HepG2 (cell line): ENCODE measurements around the gene DDX46. TPM values are rescaled to one million over a fixed set of nuclear protein-coding genes. Genes with fewer than 3 reads are reported as not detected.

ENCODE experiments used
- ATAC-seq: fragments of 200-7000 bp; cut with Tn5 transposase; 3 replicates; pipeline ENCODE4 v1.9.1; 2020; ENCODE audit warnings: mild to moderate bottlenecking, moderate library complexity
- BruUV-seq: library from RNA; stranded (reverse); fragments of 400-500 nt; replicated peaks from 2 replicates; lab custom pipeline; 2021; lab: Mats Ljungman, UMichigan
- CTCF ChIA-PET: fragments of 300-600 bp; formaldehyde crosslinking; extraction: SDS; loops from one replicate; lab custom pipeline; 2021; ENCODE audit warnings: low total read pairs, inconsistent platforms, low intra/inter-chr PET ratio; lab: Yijun Ruan, JAX
- POLR2A ChIA-PET: fragments of 350-600 bp; sonication (Branson Sonifier 250); formaldehyde crosslinking; loops from one replicate; lab custom pipeline; 2020; ENCODE audit warnings: antibody characterized with exemption, inconsistent platforms; lab: Yijun Ruan, JAX
- DNase-seq: peaks from one replicate; pipeline ENCODE4 v3.0.0-alpha.2; 2015; ENCODE audit warnings: low spot score
- FAIRE-seq: peaks from 3 replicates; lab custom pipeline; 2011; peaks lifted over from hg19 to GRCh38; lab: Jason Lieb, UNC
- H2AFZ ChIP-seq: one replicate; pipeline ENCODE4 v1.6.1; 2011; ENCODE audit warnings: low read length, inconsistent platforms
- H3K27ac ChIP-seq: fragments of 300-600 bp; 3 replicates; pipeline ENCODE4 v1.8.0; 2011; ENCODE audit warnings: mixed run types, mild to moderate bottlenecking, mixed read lengths, low read length, inconsistent platforms; ENCODE audit not compliant: insufficient read depth; ENCODE audit errors: extremely low read length
- H3K27me3 ChIP-seq, 2 experiments: fragments of 200-600 bp in 1 of 2; 2 replicates in 1 of 2; 3 replicates in 1 of 2; pipeline versions ENCODE4 v1.6.0 to v1.8.0; 2011; ENCODE audit warnings: low read length in 2 of 2, mild to moderate bottlenecking in 2 of 2, moderate library complexity in 2 of 2, inconsistent platforms in 1 of 2; ENCODE audit not compliant: insufficient read depth in 2 of 2, control insufficient read depth in 1 of 2
- H3K36me3 ChIP-seq, 2 experiments: fragments of 200-600 bp in 1 of 2; replicated peaks in 1 of 2; 2 replicates in 1 of 2; 3 replicates in 1 of 2; pipeline versions ENCODE4 v1.5.1 to v1.8.0; 2011; ENCODE audit warnings: low read length in 2 of 2, inconsistent platforms in 1 of 2; ENCODE audit not compliant: insufficient read depth in 2 of 2, control insufficient read depth in 1 of 2
- H3K4me1 ChIP-seq: 2 replicates; pipeline ENCODE4 v1.5.1; 2012; ENCODE audit warnings: low read length, inconsistent platforms; ENCODE audit not compliant: insufficient read depth
- H3K4me2 ChIP-seq: 2 replicates; pipeline ENCODE4 v1.6.0; 2011; ENCODE audit warnings: low read depth, low read length, inconsistent platforms
- H3K4me3 ChIP-seq, 3 experiments: fragments of 200-600 bp in 1 of 3; sonication (generic), shearing (Covaris generic) in 1 of 3; replicated peaks in 1 of 3; 2 replicates each; pipeline ENCODE4 v1.5.1; 2011 to 2016; ENCODE audit warnings: low read length in 3 of 3, inconsistent platforms in 2 of 3, low read depth in 2 of 3, mild to moderate bottlenecking in 2 of 3, control low read depth in 1 of 3, mixed read lengths in 1 of 3; ENCODE audit not compliant: insufficient read depth in 1 of 3
- H3K79me2 ChIP-seq: one replicate; pipeline ENCODE4 v1.6.1; 2011; ENCODE audit warnings: low read length, inconsistent platforms; ENCODE audit not compliant: insufficient read depth
- H3K9ac ChIP-seq: 2 replicates; pipeline ENCODE4 v1.6.0; 2011; ENCODE audit warnings: mild to moderate bottlenecking, low read depth, low read length, inconsistent platforms; ENCODE audit not compliant: insufficient read depth
- H3K9me3 ChIP-seq: 2 replicates; pipeline ENCODE4 v1.5.1; 2012; ENCODE audit warnings: mild to moderate bottlenecking, low read length
- H4K20me1 ChIP-seq: 2 replicates; pipeline ENCODE4 v1.6.0; 2011; ENCODE audit warnings: inconsistent platforms, mild to moderate bottlenecking, low read length, moderate library complexity; ENCODE audit not compliant: insufficient read depth
- CEBPZ ChIP-seq: IDR thresholded peaks from 2 replicates; pipeline ENCODE4 v1.6.1; 2012; ENCODE audit warnings: low read length, improper control_type of control experiment
- ELF3 ChIP-seq: IDR thresholded peaks from 2 replicates; pipeline ENCODE4 v1.6.1; 2016; ENCODE audit warnings: missing genetic modification reagents, missing compliant biosample characterization
- FOXA1 ChIP-seq, 2 experiments: fragments of 450-650 bp in 1 of 2; sonication (generic) in 1 of 2; formaldehyde crosslinking in 1 of 2; IDR thresholded peaks; 2 replicates each; pipeline versions ENCODE4 v1.4.0 to v1.6.1; 2016 to 2020; ENCODE audit warnings: missing genetic modification reagents in 1 of 2
- KLF16 ChIP-seq, 2 experiments: sonication (generic) in 1 of 2; formaldehyde crosslinking in 1 of 2; IDR thresholded peaks; 2 replicates each; pipeline versions ENCODE4 v1.6.1 to v1.8.0; 2016 to 2023; ENCODE audit warnings: missing genetic modification reagents in 2 of 2, missing compliant biosample characterization in 1 of 2
- KLF9 ChIP-seq: IDR thresholded peaks from 2 replicates; pipeline ENCODE4 v1.6.1; 2016; ENCODE audit warnings: low read depth
- REPIN1 ChIP-seq: sonication (generic); formaldehyde crosslinking; IDR thresholded peaks from 2 replicates; pipeline ENCODE4 v1.8.0; 2022; ENCODE audit warnings: missing genetic modification reagents, low read depth, mild to moderate bottlenecking, borderline replicate concordance
- TBX3 ChIP-seq: fragments of 450-650 bp; IDR thresholded peaks from 2 replicates; pipeline ENCODE4 v1.6.1; 2017; ENCODE audit warnings: antibody characterized with exemption, mild to moderate bottlenecking, inconsistent platforms, borderline replicate concordance
- TFDP1 ChIP-seq: IDR thresholded peaks from 2 replicates; pipeline ENCODE4 v1.6.1; 2016; ENCODE audit warnings: missing compliant biosample characterization, missing genetic modification reagents, borderline replicate concordance
- TGIF2 ChIP-seq: IDR thresholded peaks from 2 replicates; pipeline ENCODE4 v1.6.1; 2016; ENCODE audit warnings: control low read depth, missing compliant biosample characterization
- ZBTB25 ChIP-seq: IDR thresholded peaks from 2 replicates; pipeline ENCODE4 v1.6.1; 2018; ENCODE audit warnings: missing genetic modification reagents
- ZFP37 ChIP-seq: sonication (generic); formaldehyde crosslinking; IDR thresholded peaks from 2 replicates; pipeline ENCODE4 v1.4.0; 2020; ENCODE audit warnings: missing genetic modification reagents, borderline replicate concordance
- ZMAT5 ChIP-seq: sonication (generic); formaldehyde crosslinking; IDR thresholded peaks from 2 replicates; pipeline ENCODE4 v1.5.0; 2020; ENCODE audit warnings: mild to moderate bottlenecking, low read depth, missing genetic modification reagents, borderline replicate concordance
- ZNF18 ChIP-seq: sonication (generic); formaldehyde crosslinking; IDR thresholded peaks from 2 replicates; pipeline ENCODE4 v1.8.0; 2022; ENCODE audit warnings: mild to moderate bottlenecking, missing genetic modification reagents; ENCODE audit not compliant: insufficient replicate concordance
- ZNF207 ChIP-seq: fragments of 450-650 bp; IDR thresholded peaks from 2 replicates; pipeline ENCODE4 v1.6.1; 2016; ENCODE audit warnings: antibody characterized with exemption, borderline replicate concordance
- WGBS: methylation state at CpG from one replicate; pipeline ENCODE4 v1.1.6; 2017; ENCODE audit warnings: low lambda C conversion rate; 5-methylcytosine and 5-hydroxymethylcytosine counted together
- in situ Hi-C: cut with HindIII; loops from 2 replicates; pipeline ENCODE4 v1.10.0; 2017; ENCODE audit warnings: low pct_unique_long_range_greater_than_20kb; ENCODE audit not compliant: extremely low pct_ligation_motif_present
- intact Hi-C: fragments of 100-400 bp; cut with micrococcal nuclease; formaldehyde crosslinking; loops from one replicate; pipeline ENCODE4 v1.10.0; 2022; ENCODE audit not compliant: unreplicated experiment
- polyA plus RNA-seq, 8 experiments: library from polyadenylated mRNA; depleted of rRNA in 3 of 8; stranded (reverse) in 7 of 8; unstranded in 1 of 8; fragments of >200 nt; fragmentation: Illumina TruSeq in 4 of 8; extraction: Trizol in 4 of 8; gene quantifications; 2 replicates each; pipeline versions ENCODE4 v1.2.1 to v1.2.3, GENCODE V29; 2011 to 2016; ENCODE audit warnings: low read depth in 4 of 8, missing spikeins in 1 of 8, mixed read lengths in 1 of 8; ENCODE audit not compliant: insufficient read depth in 1 of 8
- total RNA-seq, 5 experiments: library from RNA; depleted of rRNA; stranded (reverse); fragments of >200 nt; fragmentation: Illumina TruSeq; extraction: Trizol; gene quantifications; 2 replicates each; pipeline ENCODE4 v1.2.3, GENCODE V29; 2016; ENCODE audit warnings: low read depth in 1 of 5

The DDX46 gene
- total and polyA plus RNA-seq, 2 of the 13 experiments (the other 11 are each of a cell fraction or from before 2014, with no cell fraction given): 27.3 to 59.3 TPM

- ATAC-seq (peak; percentile 87), FAIRE-seq (peak; percentile 73), DNase-seq (peak; percentile 73)
- ChIA-PET POLR2A (interaction anchor here (0.8 to 2.3 kb wide), 7 partner anchors 10 to 165 kb away, joined by 3 to 18 read pairs (median 4); partner anchors contain the start of genes C5orf24, DDX46, PCBD2 and TXNDC15), CTCF (interaction anchor here (0.7 kb wide), 1 partner anchor 19 kb away, joined by 3 read pairs; no protein-coding TSS in a partner anchor)
- Histone ChIP-seq H3K4me1 (peaks cover 40% of the 10 kb centered on the region), H3K27me3 (no peaks in the 10 kb centered on the region; a peak in 1 of 5 replicates), H3K36me3 (peaks cover 0 to 7% of the 10 kb centered on the region in 2 experiments; a peak in 2 of 5 replicates), H2AFZ (no peak overlapping the region), H3K4me3 (peak overlapping the region; percentile 83 to 91 (median 83)), H3K9ac (peak overlapping the region; percentile 86), H3K79me2 (peaks cover 22% of the 10 kb centered on the region), H4K20me1 (peaks cover 2% of the 10 kb centered on the region; the same call in 1 of the 2 replicates), H3K9me3 (no peaks in the 10 kb centered on the region), H3K4me2 (peak overlapping the region; percentile 99), H3K27ac (peak overlapping the region; percentile 61)
- BruUV-seq: no TSS peak
- in situ Hi-C loops: no loop called here
- 14% methylated on average over 21 of the region's 21 CpGs for WGBS
- intact Hi-C loops: loop anchor here (1.0 to 10.0 kb wide), 3 partner anchors 20 to 166 kb away; partner anchors contain the start of gene PCBD2
- no peak for TF ChIP-seq FOXA1 (IDR thresholded peaks at IDR 0.05)
- TF ChIP-seq FOXA1 (CRISPR knock-in tag; IDR thresholded peaks at IDR 0.05): peak; percentile 36; the same call in 1 of the 2 replicates
- TF ChIP-seq ELF3 (CRISPR knock-in tag): peak; percentile 29; the same call in 1 of the 2 replicates
- TF ChIP-seq TBX3: peak; percentile 53; the same call in 1 of the 2 replicates
- peak; percentile 49; the same call in 1 of the 2 replicates for TF ChIP-seq TGIF2 (CRISPR knock-in tag)
- TF ChIP-seq KLF16 (CRISPR knock-in tag; IDR thresholded peaks at IDR 0.05): peak in 1 of 2 experiments; percentile 54; a peak in 1 of 4 replicates
- peak; percentile 18; the same call in 1 of the 2 replicates for TF ChIP-seq ZBTB25 (CRISPR knock-in tag)
- no peak for TF ChIP-seq CEBPZ
- peak; percentile 94; the same call in 1 of the 2 replicates for TF ChIP-seq TFDP1 (CRISPR knock-in tag)
- TF ChIP-seq REPIN1 (CRISPR knock-in tag): no peak
- no peak for TF ChIP-seq ZNF18 (CRISPR knock-in tag)
- no peak for TF ChIP-seq ZNF207
- no peak for TF ChIP-seq ZMAT5 (CRISPR knock-in tag)
- TF ChIP-seq KLF9: peak; percentile 36; the same call in 1 of the 2 replicates
- TF ChIP-seq ZFP37 (CRISPR knock-in tag): peak; percentile 41; the same call in 1 of the 2 replicates
These were observed 19.5 kb upstream of the DDX46 start for GRCh38 chr5:134738963-134739661.
